ENCODE measurements around the gene AK5.

Gene AK5

GRCh38 chr1:77394166-77394565, 112.3 kb downstream of the AK5 start:
- DNase-seq: no peak
- H3K4me3 ChIP-seq (ENCODE audit: low read depth, low read length): no peak overlapping the region
- TF ChIP-seq CTCF (IDR thresholded peaks at IDR 0.05; ENCODE audit: low read depth, low read length): no peak
- peaks cover 2% of the 10 kb centered on the region; the same call in 1 of the 2 replicates for H3K4me1 ChIP-seq
- H3K27me3 ChIP-seq: no peaks in the 10 kb centered on the region
- no peaks in the 10 kb centered on the region for H3K36me3 ChIP-seq
- no peaks in the 10 kb centered on the region for H3K9me3 ChIP-seq

- no peak for DNase-seq
- no peaks in the 10 kb centered on the region for H3K9me3 ChIP-seq
- no peak overlapping the region for H3K4me3 ChIP-seq (ENCODE audit: low read depth, low read length)
- no peaks in the 10 kb centered on the region for H3K27me3 ChIP-seq
- no peak for TF ChIP-seq CTCF (IDR thresholded peaks at IDR 0.05; ENCODE audit: low read depth, low read length)
- peaks cover 2% of the 10 kb centered on the region; the same call in 1 of the 2 replicates for H3K4me1 ChIP-seq
- no peaks in the 10 kb centered on the region for H3K36me3 ChIP-seq
Measured at GRCh38 chr1:77395051-77395450, 113.2 kb downstream of the AK5 start.

GRCh38 chr1:77398152-77398551, 116.3 kb downstream of the AK5 start:
- no peak for DNase-seq
- Histone ChIP-seq H3K4me1 (no peaks in the 10 kb centered on the region), H3K9me3 (no peaks in the 10 kb centered on the region), H3K36me3 (no peaks in the 10 kb centered on the region), H3K27me3 (no peaks in the 10 kb centered on the region), H3K4me3 (ENCODE audit: low read depth, low read length) (no peak overlapping the region)
- no peak for TF ChIP-seq CTCF (IDR thresholded peaks at IDR 0.05; ENCODE audit: low read depth, low read length)

- no peaks in the 10 kb centered on the region for H3K27me3 ChIP-seq
- H3K36me3 ChIP-seq: no peaks in the 10 kb centered on the region
- no peaks in the 10 kb centered on the region for H3K4me1 ChIP-seq
- no peaks in the 10 kb centered on the region for H3K9me3 ChIP-seq
- H3K4me3 ChIP-seq (ENCODE audit: low read depth, low read length): no peak overlapping the region
- TF ChIP-seq CTCF (IDR thresholded peaks at IDR 0.05; ENCODE audit: low read depth, low read length): no peak
- no peak for DNase-seq
Measured at GRCh38 chr1:77399250-77400086, 117.6 kb downstream of the AK5 start.

- no peaks in the 10 kb centered on the region for H3K27me3 ChIP-seq
- no peaks in the 10 kb centered on the region for H3K36me3 ChIP-seq
- DNase-seq: no peak
- no peak for TF ChIP-seq CTCF (IDR thresholded peaks at IDR 0.05; ENCODE audit: low read depth, low read length)
- H3K4me3 ChIP-seq (ENCODE audit: low read depth, low read length): no peak overlapping the region
- no peaks in the 10 kb centered on the region for H3K4me1 ChIP-seq
- no peaks in the 10 kb centered on the region for H3K9me3 ChIP-seq
Measured at GRCh38 chr1:77400781-77401180, 119.0 kb downstream of the AK5 start.

- Histone ChIP-seq H3K36me3 (no peaks in the 10 kb centered on the region), H3K9me3 (no peaks in the 10 kb centered on the region), H3K27me3 (no peaks in the 10 kb centered on the region), H3K4me3 (ENCODE audit: low read depth, low read length) (no peak overlapping the region), H3K4me1 (no peaks in the 10 kb centered on the region)
- no peak for TF ChIP-seq CTCF (IDR thresholded peaks at IDR 0.05; ENCODE audit: low read depth, low read length)
- no peak for DNase-seq
Measured at GRCh38 chr1:77401384-77401783, 119.6 kb downstream of the AK5 start.
